BLaER1 (cell line): ENCODE data around the gene PDE9A.

Source experiments
- H3K27ac ChIP-seq: shearing (Covaris generic); formaldehyde crosslinking; 2 replicates; pipeline ENCODE4 v1.8.1; 2022
- H3K27me3 ChIP-seq: shearing (Covaris generic); formaldehyde crosslinking; 2 replicates; pipeline ENCODE4 v1.8.1; 2022
- H3K36me3 ChIP-seq: shearing (Covaris generic); formaldehyde crosslinking; 2 replicates; pipeline ENCODE4 v1.8.1; 2022
- H3K4me1 ChIP-seq: shearing (Covaris generic); formaldehyde crosslinking; 2 replicates; pipeline ENCODE4 v1.8.1; 2022
- H3K4me2 ChIP-seq: shearing (Covaris generic); formaldehyde crosslinking; 2 replicates; pipeline ENCODE4 v1.8.1; 2022
- H3K4me3 ChIP-seq: shearing (Covaris generic); formaldehyde crosslinking; 2 replicates; pipeline ENCODE4 v1.8.1; 2022
- H3K9ac ChIP-seq: shearing (Covaris generic); formaldehyde crosslinking; 2 replicates; pipeline ENCODE4 v1.8.1; 2022
- H3K9me3 ChIP-seq: shearing (Covaris generic); formaldehyde crosslinking; 2 replicates; pipeline ENCODE4 v1.8.1; 2022
- H4K20me1 ChIP-seq: shearing (Covaris generic); formaldehyde crosslinking; 2 replicates; pipeline ENCODE4 v1.8.1; 2022
- Cebpa-rat ChIP-seq: shearing (Covaris generic); IDR thresholded peaks from 2 replicates; pipeline ENCODE4 v1.8.1; 2022

PDE9A gene

DNA sequence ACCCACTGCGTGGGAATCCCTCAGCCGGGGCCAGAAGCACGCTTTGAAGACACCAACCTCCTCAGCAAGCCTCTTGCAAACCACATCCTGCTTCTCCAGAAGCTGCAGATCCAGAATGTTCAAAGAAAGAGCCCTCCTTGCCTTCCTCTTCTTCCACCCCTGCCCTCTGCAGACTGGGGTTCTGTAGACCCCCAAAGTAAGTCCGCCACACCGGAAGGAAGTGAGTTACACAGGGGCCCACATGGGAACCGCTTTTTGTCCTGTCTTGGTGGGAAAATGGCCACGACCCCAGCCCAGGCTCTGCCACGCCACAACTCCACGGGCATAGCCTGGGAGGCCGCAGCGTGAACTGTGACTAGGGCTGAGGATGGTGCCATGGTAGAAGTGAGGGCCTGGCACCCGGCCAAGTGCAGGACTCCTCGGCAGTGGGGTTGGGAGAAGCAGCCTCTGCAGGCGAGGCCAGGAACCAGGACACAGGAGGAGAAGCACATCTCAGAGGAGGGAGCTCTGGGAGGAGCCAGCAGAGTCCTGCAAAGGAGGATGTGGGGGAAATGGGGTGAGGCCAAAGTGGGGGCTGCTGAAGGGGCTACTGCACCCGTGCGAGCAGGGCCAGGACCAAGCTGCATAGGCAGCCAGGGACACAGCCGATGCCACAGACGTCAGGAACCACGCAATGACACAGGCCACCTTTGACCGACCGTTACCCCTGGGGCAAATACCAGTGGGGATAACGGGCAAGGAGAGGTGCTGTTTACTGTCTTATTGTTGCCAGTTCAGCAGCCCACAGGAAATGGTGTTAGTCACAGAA is 30.9 kb downstream of the PDE9A start:
- TF ChIP-seq Cebpa-rat: no peak
- Histone ChIP-seq H3K36me3 (no peaks in the 10 kb centered on the region), H4K20me1 (peaks cover 15% of the 10 kb centered on the region; the same call in 1 of the 2 replicates), H3K9ac (no peak overlapping the region), H3K4me1 (peaks cover 44% of the 10 kb centered on the region), H3K4me2 (peak overlapping the region; percentile 84), H3K4me3 (peak overlapping the region; percentile 7; the same call in 1 of the 2 replicates), H3K27me3 (peaks cover 45% of the 10 kb centered on the region), H3K27ac (no peak overlapping the region), H3K9me3 (no peaks in the 10 kb centered on the region)

DNA sequence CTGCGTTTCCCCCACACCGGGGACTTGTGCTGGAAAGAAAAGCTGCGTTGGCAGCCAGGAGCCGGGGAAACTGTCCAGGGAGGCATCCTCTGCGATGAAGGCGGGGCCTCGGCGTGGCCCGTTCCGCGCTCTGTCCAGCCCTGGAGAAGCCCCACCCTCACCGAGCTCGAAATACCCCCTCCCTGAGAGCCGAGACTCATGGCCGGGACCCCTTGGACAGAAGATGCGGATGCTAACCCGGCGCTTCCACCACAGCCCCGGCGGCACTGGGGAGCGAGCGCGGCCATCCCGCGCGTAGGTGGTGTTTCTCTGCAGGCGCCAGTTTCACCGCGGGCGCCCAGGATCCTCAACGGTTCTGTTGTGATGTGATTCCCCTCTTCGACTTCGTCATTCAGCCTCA is 31.6 kb downstream of the PDE9A start:
- Histone ChIP-seq H3K27me3 (peaks cover 37% of the 10 kb centered on the region), H3K9ac (no peak overlapping the region), H3K27ac (no peak overlapping the region), H3K9me3 (no peaks in the 10 kb centered on the region), H3K4me1 (peaks cover 44% of the 10 kb centered on the region), H3K4me2 (peak overlapping the region; percentile 84), H3K4me3 (peak overlapping the region; percentile 7; the same call in 1 of the 2 replicates), H4K20me1 (peaks cover 15% of the 10 kb centered on the region; the same call in 1 of the 2 replicates), H3K36me3 (no peaks in the 10 kb centered on the region)
- TF ChIP-seq Cebpa-rat: no peak

DNA sequence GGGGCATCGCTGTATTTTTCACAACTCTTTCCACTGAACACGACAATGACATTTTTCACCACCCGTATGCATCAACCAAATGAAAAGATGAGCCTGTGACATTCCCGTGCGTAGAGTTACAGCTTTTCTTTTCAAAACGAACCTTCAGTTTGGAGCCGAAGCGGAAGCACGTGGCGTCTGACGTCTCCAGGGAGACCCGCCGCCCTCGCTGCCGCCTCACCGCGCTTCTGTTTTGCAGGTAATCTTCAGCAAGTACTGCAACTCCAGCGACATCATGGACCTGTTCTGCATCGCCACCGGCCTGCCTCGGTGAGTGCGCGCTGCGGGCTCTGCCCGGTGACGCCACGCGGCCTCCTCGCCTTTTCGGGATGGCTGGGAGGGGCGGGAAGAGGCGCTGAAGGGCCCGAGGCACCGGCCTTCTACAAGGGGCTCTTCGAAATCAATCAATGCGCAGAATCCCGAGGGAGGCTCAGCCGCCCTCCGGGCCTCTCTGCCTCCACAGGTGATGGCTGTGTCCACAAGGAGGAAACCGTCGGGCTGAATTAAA is 32.6 kb downstream of the PDE9A start:
- H3K9ac ChIP-seq: no peak overlapping the region
- no peak overlapping the region for H3K4me2 ChIP-seq
- H3K9me3 ChIP-seq: no peaks in the 10 kb centered on the region
- H3K27ac ChIP-seq: no peak overlapping the region
- H3K27me3 ChIP-seq: peaks cover 28% of the 10 kb centered on the region
- peaks cover 15% of the 10 kb centered on the region; the same call in 1 of the 2 replicates for H4K20me1 ChIP-seq
- TF ChIP-seq Cebpa-rat: no peak
- H3K4me3 ChIP-seq: no peak overlapping the region
- no peaks in the 10 kb centered on the region for H3K36me3 ChIP-seq
- peaks cover 44% of the 10 kb centered on the region for H3K4me1 ChIP-seq

DNA sequence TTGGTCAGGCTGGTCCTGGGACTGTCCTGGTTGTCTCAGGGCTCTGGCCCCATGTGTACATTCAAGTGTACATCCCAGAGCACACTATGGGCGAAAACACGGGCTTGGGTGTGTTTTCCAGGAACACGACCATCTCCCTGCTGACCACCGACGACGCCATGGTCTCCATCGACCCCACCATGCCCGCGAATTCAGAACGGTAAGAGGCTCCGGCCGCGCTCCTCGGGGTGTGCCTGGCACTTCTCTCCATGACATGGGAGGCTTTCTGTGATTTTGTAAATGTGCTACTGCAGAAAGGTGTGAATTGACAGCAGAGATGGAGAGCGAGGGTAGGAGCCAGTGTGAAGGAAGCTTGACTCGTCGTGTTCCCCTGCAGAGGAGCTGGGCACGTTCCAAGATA is 34.4 kb downstream of the PDE9A start:
- no peak overlapping the region for H3K4me3 ChIP-seq
- H3K9me3 ChIP-seq: no peaks in the 10 kb centered on the region
- H3K36me3 ChIP-seq: no peaks in the 10 kb centered on the region
- peaks cover 15% of the 10 kb centered on the region; the same call in 1 of the 2 replicates for H4K20me1 ChIP-seq
- no peak overlapping the region for H3K27ac ChIP-seq
- peaks cover 10% of the 10 kb centered on the region for H3K27me3 ChIP-seq
- H3K4me2 ChIP-seq: peak overlapping the region; percentile 14; the same call in 1 of the 2 replicates
- TF ChIP-seq Cebpa-rat: no peak
- peaks cover 39% of the 10 kb centered on the region for H3K4me1 ChIP-seq
- H3K9ac ChIP-seq: no peak overlapping the region

DNA sequence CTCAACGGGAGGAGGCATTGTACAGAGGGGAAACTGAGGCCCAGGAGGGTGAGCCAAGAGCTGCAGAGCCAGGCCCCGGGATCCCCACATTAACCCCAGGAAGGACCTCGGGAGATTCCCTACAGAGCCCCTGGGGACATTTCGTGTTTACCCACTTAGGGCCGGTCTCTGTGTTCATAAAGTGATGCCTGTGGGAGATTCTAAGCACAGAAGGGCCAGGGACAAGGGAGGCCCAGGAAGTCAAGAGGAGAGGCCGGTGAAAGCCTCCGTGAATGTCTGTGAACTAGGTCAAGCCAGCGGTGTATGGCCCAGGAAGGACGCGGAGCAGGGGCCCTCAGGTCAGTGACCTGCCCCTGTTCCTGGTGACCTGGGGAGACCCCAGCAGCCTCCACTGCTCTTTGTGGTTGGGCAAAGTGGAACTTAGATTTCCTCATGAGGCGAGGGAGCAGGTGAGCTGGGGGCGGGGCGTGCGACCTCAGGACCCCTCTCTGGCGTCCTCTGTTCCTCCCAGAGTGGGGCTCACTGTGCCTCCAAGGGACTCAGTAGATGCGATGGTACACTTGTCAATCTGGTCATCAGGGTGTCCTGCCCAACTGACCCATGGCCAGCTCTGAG is 34.9 kb downstream of the PDE9A start:
- Histone ChIP-seq H4K20me1 (peaks cover 14% of the 10 kb centered on the region; the same call in 1 of the 2 replicates), H3K9ac (no peak overlapping the region), H3K36me3 (no peaks in the 10 kb centered on the region), H3K4me3 (no peak overlapping the region), H3K9me3 (no peaks in the 10 kb centered on the region), H3K27ac (no peak overlapping the region), H3K27me3 (peaks cover 5% of the 10 kb centered on the region), H3K4me2 (peak overlapping the region; percentile 14; the same call in 1 of the 2 replicates), H3K4me1 (peaks cover 33% of the 10 kb centered on the region)
- no peak for TF ChIP-seq Cebpa-rat

DNA sequence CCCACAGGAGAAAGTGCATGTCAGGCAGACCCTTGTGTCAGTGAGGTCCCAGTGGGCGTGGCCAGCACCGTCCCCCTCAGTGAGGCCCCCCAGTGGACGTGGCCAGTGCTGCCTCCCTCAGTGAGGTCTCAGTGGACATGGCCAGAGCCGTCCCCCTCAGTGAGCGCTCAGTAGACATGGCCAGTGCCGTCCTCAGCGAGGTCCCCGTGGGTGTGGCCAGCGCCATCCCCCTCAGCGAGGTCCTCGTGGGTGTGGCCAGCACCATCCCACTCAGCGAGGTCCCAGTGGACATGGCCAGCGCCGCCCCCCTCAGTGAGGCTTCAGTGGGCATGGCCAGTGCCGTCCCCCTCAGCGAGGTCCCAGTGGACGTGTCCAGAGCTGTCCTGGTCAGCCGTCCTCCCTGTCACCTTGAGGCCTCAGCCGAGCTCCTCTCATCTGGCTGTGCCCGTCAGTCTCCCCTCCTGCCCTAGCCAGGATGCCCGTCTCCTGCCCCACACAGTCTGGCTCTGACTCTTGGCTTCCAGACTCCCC is 35.5 kb downstream of the PDE9A start:
- Histone ChIP-seq H3K27me3 (no peaks in the 10 kb centered on the region), H3K9ac (no peak overlapping the region), H4K20me1 (peaks cover 9% of the 10 kb centered on the region; the same call in 1 of the 2 replicates), H3K4me1 (peaks cover 27% of the 10 kb centered on the region), H3K4me2 (no peak overlapping the region), H3K4me3 (no peak overlapping the region), H3K9me3 (no peaks in the 10 kb centered on the region), H3K36me3 (no peaks in the 10 kb centered on the region), H3K27ac (no peak overlapping the region)
- TF ChIP-seq Cebpa-rat: no peak

DNA sequence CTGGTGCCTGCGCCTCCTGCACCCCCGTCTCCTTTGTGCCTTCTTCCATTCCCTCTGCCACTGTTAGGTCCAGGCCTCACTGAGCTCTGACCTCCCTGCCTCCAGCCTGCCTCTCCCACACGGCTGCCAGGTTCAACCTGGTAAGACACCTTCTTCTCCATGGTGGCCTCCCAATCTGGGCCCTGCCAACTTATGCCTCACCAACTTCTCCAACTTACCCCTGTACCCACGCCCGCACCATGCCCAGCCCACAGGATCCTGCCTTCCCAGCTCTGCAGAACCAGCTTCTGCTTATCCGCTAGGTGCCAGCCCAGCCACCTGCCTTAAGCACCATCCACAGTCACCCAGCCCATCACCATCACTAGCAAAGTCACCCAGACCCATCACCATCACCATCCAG is 37.2 kb downstream of the PDE9A start:
- H4K20me1 ChIP-seq: no peaks in the 10 kb centered on the region
- no peak overlapping the region for H3K4me3 ChIP-seq
- H3K27me3 ChIP-seq: no peaks in the 10 kb centered on the region
- H3K9me3 ChIP-seq: no peaks in the 10 kb centered on the region
- H3K27ac ChIP-seq: no peak overlapping the region
- no peaks in the 10 kb centered on the region for H3K36me3 ChIP-seq
- H3K4me1 ChIP-seq: peaks cover 13% of the 10 kb centered on the region
- TF ChIP-seq Cebpa-rat: no peak
- no peak overlapping the region for H3K9ac ChIP-seq
- no peak overlapping the region for H3K4me2 ChIP-seq

DNA sequence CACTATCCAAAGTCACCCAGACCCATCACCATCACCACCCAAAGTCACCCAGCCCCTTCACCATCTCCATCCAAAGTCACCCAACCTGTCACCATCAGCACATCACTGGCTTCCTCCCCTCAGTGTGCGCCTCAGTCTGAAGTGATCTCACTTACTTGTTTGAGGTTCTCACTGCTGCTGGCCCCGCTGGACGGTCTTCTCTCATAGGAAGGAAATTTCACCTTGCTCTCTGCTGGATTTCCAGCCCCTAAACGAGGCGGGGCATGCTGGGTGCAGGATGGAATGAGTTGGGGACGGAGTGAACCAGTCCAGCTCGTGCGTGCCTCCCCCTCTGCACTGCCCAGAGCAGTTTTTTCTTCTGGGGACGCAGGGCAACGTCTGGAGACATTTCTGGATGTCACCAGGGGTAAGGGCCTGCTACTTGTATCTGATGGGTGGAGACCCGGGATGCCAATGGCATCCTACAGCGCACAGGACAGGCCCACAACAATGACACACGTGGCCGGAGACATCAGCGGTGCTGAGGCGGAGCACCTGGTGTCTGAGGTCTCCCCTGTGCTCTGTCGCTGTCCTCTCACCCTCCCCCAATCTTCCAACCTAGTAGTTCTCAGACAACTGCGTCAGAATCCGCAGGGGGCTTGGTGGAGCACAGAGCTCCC is 38.6 kb downstream of the PDE9A start:
- Histone ChIP-seq H3K27ac (no peak overlapping the region), H3K4me2 (no peak overlapping the region), H3K4me1 (peaks cover 13% of the 10 kb centered on the region), H3K4me3 (no peak overlapping the region), H3K9ac (no peak overlapping the region), H3K36me3 (no peaks in the 10 kb centered on the region), H3K27me3 (no peaks in the 10 kb centered on the region), H3K9me3 (no peaks in the 10 kb centered on the region), H4K20me1 (no peaks in the 10 kb centered on the region)
- no peak for TF ChIP-seq Cebpa-rat

DNA sequence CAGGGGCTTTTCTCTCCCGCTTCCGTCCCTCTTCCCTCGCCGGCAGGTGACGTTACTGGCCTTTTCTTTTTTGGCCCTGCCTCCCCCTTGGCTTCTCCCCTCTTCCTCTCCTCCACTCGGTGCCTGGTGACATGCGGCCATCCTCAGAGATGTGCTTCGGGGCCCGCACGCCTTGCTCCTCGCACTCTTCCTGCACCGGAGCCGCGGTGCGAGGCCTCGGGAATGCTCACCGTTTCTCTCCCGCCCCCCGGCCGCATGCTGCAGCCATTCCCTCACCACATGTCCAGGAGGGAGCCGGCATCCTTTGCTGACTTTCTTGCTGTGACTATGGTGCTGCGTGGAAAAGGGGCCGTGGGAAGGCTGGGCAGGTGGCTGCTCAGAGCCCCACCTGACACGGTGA is 39.3 kb downstream of the PDE9A start:
- no peaks in the 10 kb centered on the region for H3K27me3 ChIP-seq
- no peak overlapping the region for H3K4me3 ChIP-seq
- no peak overlapping the region for H3K27ac ChIP-seq
- peaks cover 13% of the 10 kb centered on the region for H3K4me1 ChIP-seq
- no peaks in the 10 kb centered on the region for H3K9me3 ChIP-seq
- no peaks in the 10 kb centered on the region for H3K36me3 ChIP-seq
- TF ChIP-seq Cebpa-rat: no peak
- no peaks in the 10 kb centered on the region for H4K20me1 ChIP-seq
- H3K9ac ChIP-seq: no peak overlapping the region
- no peak overlapping the region for H3K4me2 ChIP-seq
